ENCODE measurements around the gene CANT1.
"Not testable (repeated sequence)": the region's sequence is repeated elsewhere in the genome, so short reads cannot be mapped to it uniquely, and the experiment has no call there.

CANT1 gene

DNA sequence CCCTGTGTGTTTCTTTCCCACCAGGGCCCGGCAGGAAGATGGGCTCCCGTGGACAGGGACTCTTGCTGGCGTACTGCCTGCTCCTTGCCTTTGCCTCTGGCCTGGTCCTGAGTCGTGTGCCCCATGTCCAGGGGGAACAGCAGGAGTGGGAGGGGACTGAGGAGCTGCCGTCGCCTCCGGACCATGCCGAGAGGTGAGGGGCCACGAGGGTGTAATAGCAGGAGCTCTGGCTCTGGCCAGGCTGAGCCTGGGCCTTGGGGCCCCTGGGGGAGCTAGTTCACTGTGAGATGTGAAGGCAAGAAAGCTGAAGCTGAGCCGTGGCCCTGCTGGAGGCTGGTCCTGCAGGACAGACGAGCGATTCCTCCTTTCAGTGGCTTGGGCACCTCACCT is 34.4 kb upstream of the CANT1 start:
- no peak for DNase-seq

DNA sequence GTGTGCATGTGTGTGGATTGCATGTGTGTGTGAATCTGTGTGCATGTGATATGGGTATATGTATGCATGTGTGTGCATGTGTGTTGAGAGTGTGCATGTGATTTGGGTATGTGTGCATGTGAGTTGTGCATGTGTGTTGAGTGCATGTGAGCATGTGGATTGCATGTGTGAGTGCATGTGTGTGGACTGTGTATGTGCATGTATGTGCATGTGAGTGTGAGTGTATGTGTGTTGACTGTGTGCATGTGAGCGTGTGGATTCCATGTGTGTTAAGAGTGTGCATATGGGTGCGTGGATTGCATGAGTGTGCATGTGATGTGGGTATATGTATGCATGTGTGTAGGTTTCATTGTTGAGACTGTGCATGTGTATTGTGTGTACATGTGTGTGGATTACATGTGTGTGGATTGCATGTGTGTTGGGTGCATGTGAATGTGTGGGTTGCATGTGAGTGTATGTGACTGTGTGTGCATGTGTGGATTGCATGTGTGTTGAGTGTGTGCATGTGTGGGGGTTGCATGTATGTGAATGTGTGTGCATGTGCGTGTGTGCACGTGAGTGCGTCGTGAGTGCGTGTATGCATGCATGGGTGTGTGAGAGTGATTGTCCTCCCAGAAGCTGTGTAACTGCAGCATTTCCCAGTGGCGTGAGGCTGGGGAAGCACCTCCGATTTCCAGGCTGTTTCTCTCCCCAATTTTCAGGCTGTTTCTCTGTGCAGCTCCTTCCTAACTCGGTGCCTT is 33.8 kb upstream of the CANT1 start:
- no peak for DNase-seq

DNA sequence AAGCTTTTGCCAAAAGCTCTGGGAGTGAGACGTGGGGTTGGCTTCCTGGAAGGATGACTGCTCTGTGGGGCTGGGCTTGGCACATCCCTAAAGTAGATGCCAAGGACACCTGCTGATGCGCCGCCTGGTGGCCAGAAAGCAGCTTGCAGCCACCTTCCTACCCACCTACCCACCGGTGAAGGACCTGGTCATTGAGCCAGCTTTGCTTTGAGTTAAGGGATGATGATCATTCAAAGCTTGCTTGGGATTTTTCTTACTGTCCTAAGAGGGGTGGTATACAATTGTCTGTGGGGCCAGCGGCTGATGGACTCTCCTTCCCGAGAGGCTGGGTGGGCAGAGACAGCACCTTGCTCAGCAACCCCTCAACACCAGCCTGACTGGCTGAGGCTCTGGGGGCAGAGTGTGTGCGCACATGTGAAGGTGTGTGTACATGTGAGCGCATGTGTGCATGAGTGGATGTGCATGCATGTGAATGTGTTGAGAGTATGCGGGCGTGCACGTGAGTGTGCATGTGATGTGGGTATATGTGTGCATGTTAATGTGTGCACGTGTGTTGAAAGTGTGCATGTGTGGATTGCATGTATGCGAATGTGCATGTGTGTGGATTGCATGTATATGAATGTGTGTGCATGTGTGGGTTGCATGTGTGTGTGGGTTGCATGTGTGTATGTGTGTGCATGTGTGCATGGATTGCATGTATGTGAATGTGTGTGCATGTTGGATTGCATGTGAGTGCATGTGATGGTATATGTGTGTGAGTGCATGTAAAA is 33.0 kb upstream of the CANT1 start:
- peak in 9 of 58 donors; percentile 8 to 37 (median 26) for DNase-seq

DNA sequence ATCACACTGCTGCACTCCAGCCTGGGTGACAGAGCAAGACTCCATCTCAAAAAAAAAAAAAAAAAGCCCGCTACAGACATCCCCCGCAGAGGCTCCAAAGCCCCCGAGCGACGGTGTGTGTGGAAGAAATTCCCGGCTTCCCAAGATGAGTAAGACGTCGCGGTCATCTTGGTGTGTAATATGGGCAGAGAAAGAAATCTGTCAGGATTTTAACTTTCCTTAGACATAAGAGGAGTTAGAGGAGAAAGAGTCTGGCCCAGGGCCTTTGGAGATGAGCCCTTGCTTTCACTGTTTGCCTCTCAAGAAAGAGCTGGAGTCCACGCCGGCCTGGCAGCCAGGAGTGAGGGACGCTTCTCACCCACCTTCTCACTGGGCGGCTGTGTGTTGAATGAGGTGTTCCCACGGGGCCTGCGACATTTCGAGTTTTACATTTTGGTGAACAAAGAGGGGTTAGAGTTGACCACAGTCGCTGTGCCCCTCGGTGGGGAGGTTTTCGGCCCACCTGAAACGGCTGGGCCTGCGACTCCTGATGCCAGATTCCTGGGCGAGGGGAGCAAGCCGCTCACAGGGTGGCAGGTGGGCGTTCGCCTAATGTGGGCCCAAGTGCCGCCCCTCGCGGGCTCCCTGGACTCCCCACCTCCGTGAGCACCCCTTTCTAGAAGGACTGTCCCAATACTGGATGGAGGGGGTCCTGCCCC is 32.3 kb upstream of the CANT1 start:
- DNase-seq: no peak

DNA sequence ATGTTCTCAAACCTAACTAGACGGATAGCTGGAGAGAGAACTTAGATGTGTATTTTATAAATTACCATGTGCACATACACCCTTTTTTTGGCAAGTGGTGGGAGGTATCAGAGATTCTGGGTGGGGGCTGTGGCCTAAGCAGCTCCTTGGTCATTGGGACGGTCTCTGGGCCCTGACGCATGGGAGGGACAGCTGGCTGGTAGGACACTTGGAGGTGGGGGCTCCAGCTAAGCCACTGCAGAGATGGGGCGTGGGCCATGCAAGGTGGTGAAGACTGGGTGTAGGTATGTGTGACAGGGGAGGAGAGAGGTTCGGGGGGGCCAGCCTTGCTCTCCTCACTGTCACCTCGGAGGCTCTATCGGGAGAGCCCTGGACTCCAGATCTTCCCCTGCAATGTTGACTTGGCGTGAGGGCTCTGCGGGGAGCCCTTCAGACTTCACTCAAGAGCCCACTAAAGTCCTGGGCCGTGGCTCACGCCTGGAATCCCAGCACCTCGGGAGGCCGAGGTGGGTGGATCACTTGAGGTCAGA is 31.5 kb upstream of the CANT1 start:
- no peak for DNase-seq

DNA sequence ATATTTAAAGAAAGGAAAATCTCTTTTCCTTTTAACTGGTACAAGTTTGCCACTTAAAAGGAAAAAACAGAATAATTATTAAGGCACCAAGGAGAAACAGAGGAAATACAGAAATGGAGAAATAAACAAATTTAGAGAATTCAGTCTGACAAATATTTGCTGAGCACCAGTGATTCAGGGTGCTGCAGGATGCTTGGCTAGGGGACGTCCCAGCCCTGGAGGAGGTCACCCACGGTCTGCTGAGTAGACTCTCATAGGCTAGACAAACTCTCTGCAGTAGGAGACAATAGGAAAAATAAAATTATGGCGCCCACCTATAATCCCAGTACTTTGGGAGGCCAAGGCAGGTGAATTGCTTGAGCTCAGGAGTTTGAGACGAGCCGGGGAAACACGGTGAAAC is 30.3 kb upstream of the CANT1 start:
- no peak for DNase-seq

DNA sequence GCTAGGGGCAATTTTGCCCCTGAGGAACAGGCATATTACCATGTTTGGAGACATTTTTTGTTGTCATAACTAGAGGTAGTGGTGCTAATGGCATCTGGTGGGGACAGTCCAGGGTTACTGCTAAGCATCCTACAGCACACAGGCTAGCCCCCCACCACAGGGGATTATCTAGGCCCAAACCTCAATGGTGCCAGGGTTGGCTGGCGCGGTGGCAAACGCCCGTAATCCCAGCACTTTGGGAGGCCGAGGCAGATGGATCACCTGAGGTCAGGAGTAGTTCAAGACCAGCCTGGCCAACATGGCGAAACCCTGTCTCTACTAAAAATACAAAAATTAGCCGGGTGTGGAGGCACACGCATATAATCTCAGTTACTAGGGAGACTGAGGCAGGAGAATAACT is 29.6 kb upstream of the CANT1 start:
- DNase-seq: no peak

DNA sequence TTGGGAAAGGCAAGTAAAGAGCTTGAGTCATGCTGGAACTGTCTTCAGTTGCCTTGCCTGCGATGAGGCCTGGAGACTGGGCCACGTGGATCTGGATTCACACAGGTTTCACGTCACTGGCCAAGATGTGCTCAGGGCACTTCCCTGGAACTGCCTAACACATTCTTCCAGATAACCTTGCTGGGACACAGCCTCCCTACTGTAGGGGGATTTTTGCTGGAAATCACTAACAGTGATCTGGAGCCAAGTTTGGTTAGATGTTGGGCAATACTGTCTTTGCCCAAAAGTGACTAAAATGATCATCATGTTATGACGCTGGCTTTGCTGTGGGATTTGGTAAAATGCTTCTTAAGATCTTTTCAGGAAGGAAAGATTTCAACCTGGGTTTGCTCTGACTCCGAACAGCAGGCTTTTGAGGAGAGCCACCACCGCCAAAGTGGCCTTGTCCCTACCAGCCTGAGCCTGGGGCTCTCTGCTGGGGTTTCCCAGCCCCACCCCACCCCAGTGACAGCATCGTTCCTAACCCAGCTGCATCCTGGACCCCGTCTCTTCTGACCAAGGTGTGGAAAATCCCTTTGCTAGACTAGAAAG is 29.1 kb upstream of the CANT1 start:
- DNase-seq: peak in 1 of 58 donors; percentile 3

DNA sequence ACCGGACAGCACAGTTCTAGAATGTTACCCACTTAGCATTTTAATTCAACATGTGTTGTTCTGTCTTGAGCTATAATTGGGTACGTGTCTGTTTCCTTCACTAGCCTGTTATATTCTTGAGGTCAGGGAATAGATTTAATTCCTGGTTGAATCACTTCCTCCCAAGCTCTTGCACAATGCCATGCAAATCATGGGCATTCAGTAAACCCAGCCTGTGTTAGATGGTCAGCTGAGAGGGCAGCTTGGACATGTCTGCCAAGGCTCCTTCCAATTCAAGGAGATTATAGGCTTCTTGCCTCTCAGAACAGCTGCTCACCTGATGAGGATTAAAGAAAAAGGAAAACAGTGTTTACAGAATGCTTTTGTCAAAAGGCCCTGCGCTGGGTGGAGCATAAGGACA is 27.0 kb upstream of the CANT1 start:
- peak in 3 of 58 donors; percentile 10 to 51 (median 26) for DNase-seq

DNA sequence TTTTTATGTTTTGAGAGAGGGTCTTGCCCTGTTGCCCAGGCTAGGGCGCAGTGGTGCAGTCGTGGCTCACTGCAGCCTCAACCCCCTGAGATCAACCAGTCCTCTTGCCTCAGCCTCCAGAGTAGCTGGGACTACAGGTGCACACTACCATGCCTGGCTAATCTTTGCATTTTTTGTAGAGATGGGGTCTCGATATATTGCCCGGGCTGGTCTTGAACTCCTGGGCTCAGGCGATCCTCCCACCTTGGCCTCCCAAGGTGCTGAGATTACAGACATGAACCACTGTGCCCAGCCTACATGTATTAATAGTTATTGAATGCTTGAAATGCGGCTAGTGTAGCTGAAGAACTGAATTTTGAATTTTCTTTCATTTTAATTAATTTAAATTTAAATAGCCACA is 26.6 kb upstream of the CANT1 start:
- no peak for DNase-seq

DNA sequence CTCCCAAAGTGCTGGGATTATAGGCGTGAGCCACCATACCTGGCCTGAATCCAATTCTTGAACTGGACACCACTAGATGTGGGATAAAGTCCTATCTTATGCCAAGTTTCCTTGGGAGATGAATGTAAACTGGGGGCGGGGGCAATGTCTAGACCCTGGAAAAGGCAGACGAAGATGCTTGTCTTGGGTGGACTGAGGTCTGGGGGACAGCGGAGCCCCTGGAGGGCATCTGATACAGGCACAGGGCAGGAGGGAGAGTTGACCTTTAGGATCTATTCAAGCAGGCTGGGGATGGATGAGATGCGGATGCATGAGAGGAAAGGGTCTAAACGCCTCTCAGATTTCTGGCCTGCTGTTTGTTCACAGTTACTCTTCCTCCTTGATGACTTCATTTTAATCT is 26.1 kb upstream of the CANT1 start:
- no peak for DNase-seq

DNA sequence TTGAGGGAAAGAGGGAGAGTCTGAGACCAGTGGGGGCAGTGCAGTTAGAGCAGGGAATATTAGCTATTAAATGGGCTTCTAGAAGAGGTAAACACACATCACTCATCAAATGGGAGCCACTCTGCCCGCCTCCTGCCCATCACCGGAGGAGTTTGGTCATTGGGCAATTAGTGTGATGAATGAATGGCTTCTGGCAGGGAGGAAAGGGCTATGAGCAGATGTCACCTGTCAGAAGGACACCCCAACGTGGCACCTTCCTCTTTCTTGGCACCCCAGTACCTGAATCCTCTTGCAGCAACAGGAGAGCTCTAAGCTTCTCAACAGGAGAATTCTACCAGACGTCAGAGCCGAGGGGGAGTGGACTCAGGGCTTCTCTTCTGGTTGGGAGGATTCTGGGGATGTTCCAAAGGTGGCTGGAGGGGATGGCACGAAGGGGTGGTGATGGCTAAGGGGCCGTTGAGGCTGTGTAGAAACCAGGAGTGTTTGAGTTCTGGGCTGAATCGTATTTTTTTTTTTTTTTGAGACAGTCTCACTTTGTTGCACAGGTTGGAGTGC is 25.4 kb upstream of the CANT1 start:
- no peak for DNase-seq

DNA sequence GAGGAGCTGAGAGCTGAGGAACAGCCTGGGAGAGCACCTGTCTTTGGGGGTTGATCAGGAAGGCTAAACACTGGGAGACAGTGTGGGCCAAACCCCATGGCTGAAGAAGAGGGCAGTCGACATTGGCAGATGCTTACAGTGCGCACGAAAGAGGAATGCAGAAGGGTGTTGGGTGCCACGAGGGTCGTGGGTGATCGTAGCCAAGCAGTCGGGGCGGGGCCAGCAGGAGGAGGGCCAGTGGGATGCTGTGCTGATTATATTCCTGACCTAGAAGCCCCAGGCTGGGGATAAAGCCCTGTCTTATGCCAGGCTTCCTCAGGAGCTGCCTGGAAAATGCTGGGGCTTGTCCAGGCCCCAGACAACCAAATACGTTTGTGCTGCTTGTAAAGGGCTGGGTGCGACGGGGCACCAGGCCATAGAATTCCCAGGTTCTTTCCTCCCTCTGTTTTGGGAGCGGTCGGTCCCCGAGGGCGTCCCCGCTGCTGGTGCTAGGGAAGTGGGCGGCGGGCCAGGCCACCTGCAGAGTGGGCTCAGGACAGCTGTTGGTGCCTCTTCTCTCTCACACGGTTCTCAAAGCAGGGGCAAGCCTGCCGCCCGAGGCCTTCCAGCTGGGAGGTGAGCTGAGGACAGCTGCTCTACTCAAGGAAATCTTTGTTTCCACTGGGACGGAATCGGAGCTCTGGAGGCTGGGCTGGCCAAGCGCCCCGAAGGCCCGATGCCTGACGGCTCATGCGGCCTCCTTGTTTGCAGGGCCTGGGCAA is 24.4 kb upstream of the CANT1 start:
- DNase-seq: peak in 54 of 58 donors; percentile 16 to 83 (median 60)

DNA sequence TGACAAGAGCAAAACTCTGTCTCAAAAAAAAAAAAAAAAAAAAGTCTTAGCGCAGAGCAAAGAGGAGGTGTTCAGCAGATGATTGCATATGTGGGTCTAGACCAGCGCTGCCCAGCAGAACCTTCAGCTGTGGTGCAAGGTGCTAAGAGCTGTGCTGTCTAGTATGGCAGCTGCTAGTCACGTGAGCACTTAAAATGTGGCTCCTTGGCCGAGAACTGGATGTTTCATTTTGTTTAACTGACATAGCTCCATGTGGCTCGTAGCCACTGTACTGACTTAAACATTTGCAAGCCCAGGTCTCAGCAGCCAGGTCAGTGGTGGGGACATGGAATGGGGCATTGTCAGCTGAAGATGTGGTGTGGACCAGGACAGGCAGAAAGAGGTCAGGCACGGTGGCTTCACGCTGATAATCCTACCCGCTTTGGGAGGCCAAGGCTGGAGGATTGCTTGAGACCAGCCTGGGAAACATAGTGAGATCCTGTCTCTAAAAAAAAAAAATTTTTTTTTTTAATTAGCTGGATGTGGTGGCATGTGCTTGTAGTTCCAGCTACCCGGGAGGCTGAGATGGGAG is 23.6 kb upstream of the CANT1 start:
- no peak for DNase-seq

DNA sequence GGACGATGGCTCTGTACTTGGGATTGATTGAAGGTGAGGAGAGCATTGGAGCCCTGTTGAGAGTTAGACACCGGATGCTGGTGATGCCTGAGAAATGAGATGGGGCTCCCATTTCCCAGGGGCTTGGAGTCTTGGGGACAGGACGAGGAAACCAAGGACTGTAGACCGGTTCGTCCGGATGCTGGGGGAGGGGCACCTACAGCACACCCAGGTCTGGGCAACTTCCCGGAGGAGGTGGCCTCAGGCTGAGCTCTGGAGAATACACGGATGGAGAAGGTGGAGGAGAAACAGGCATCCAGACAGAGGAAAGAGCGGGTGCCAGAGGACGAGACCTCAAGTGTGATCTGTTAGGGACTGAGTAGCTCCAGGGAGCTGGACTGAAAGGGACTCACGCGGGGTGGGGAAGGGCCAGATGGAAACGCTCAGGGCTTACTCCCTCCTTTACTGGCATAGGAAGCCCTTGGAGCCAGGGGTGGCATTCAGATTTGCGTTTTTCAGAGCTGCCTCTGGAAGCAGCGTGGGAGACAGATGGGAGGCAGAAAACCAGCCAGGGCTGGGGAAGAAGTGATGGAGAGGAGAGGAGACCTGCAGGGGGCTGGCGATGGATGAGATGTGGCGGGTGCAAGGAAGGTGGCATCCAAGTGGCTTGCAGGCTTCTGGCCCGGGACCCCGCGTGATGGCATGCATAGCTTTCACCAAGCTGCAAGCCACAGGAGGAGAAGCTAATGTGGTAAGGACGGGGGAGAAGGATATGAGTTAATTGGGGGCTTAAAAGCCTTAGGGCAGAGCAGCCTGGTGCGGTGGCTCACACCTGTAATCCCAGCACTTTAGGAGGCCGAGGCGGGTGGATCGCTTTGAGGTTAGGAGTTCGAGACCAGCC is 22.7 kb upstream of the CANT1 start:
- DNase-seq: no peak

DNA sequence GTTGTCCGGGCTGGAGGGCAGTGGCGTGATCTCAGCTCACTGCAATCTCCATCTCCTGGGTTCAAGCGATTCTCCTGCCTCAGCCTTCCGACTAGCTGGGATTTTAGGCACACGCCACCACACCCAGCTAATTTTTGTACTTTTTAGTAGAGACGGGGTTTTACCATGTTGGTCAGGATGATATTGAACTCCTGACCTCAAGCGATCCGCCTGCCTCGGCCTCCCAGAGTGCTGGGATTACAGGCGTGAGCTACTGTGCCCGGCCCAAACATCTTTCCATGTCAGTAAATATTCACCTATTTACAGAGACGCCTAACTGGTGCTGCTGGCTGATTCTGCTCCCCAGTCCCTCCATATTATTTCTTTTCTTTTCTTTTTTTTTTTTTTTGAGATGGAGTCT is 21.1 kb upstream of the CANT1 start:
- not testable (repeated sequence) for DNase-seq

DNA sequence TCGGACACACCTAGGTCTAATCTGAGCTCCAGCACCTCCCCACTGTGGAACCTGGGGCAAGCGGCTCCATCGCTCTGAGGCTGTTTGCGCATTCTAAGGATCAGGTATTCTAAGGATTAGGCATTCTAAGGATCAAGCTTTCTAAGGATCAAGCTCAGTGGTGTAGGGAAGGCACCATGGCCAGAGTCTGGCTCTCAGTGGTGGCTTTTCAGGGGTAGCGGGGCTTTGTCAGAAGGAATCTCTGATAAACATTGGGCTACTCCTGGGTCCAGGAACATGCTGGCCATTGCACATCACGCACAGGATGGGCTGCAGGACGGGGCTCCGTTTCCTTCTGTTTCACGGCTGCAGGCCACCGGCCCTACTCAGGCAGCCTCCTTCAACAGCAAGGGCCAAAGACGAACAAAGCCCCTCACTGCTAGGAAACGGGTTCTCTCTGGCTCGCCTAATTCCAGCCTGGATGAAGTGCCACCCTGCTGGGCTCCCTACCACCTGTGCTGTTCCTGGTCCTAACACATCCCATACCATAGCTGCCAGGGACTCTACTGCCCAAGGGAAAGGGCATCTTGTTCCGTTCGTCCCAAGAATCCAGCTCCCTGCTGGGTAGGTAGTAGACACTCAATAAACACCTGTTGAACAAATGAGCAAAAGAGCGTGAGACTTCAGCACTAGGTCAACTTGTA is 19.9 kb upstream of the CANT1 start:
- DNase-seq: no peak

DNA sequence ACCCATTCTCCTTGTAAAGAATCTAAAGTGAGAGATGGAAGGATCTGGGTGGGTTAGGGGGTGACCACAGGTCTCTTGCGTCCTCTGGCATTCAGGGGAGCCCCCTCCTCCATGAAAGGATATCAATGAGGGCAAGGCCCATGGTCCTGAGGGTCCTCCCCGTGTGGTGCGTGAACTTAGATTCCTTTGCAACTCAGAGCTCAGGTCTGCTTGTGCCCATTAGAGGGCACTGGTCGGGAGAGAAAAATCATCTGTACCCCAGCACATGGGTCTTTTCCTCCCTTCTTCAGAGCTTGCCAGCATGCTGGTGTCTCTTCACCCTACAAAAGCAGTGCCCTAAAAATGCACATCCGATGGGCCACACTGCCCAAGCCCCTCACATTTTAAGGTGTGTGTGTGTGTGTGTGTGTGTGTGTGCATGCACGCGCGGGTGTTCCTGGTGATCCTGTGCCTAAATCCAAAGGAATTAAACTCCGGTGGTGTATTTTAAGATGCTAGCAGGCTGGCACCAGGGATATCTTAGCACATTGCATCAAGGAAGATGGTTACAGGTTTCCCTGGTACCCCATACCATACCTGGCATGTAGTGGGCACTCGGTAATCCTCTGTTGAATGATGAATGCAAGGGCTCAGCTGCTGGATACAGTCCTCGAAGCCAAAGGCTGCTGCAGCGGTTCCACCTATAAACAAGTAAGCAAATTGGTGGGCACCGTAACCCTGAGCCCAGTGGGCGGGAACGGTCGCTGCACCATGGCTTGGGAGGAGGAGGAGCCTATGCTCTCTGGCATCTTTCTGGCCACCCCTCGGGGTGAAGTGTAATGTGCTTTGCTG is 19.1 kb upstream of the CANT1 start:
- DNase-seq: no peak

Data from anterior cingulate cortex (tissue), 58 donors.